ENCODE data around the gene ADAMTS17.
"Not testable (repeated sequence)": the region's sequence is repeated elsewhere in the genome, so short reads cannot be mapped to it uniquely, and the experiment has no call there.

ADAMTS17 gene

DNA sequence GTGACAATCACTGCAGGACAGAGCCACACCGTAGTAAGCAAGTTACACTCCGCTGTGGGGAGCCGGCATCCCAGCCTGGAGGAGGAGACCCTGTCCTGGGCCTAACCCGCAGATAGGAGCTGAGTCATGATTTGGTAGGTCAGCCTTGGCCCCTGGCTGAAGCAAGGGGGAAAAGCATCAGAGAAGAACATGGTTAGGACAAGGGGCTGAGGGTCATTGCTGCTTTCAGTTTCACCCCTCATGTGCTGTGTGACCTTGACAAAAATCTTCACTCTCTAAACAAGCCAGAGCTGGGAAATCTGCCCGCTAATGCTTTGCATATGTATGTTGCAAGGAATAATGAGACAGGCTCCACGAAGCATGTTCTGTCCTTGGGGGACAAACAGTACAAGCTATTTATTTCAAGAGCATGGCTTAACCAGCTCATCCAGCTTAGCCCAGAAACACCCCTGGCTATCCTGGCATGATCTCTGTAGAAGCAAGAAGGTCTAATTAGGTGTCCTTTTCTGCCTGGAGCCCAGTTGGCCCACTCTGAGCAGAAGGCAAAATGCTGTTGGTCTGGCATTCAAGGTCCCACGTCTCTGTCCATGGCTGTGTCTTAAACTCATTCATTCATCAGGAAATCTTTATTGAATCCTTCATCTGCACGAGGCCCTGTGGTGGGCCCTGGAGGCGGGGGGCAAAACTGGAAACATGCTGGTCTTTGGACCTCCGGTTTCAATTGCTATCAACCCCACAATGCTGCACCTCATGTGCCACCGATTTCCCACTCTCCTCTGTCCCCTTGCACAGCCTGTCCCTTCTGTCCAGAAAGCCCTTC, 387.2 kb downstream of the ADAMTS17 start:
- H3K36me3 ChIP-seq (ENCODE audit: control insufficient read depth, insufficient read depth, low read length) = no peaks in the 10 kb centered on the region
- no peaks in the 10 kb centered on the region for H3K27me3 ChIP-seq (ENCODE audit: control insufficient read depth, insufficient read depth, low read length)
- H3K9ac ChIP-seq (ENCODE audit: low read depth, low read length) = no peak overlapping the region
- H3K4me1 ChIP-seq (ENCODE audit: control insufficient read depth, insufficient read depth, low read length) = no peaks in the 10 kb centered on the region
- no peak overlapping the region for H3K4me3 ChIP-seq (ENCODE audit: low read depth, low read length)
- no peaks in the 10 kb centered on the region for H3K9me3 ChIP-seq (ENCODE audit: control insufficient read depth, insufficient read depth, low read length)

GRCh38 chr15:99953886-99954285, 387.9 kb downstream of the ADAMTS17 start:
- H3K9ac ChIP-seq (ENCODE audit: low read depth, low read length) = no peak overlapping the region
- H3K27me3 ChIP-seq (ENCODE audit: control insufficient read depth, insufficient read depth, low read length) = no peaks in the 10 kb centered on the region
- no peaks in the 10 kb centered on the region for H3K4me1 ChIP-seq (ENCODE audit: control insufficient read depth, insufficient read depth, low read length)
- H3K36me3 ChIP-seq (ENCODE audit: control insufficient read depth, insufficient read depth, low read length) = no peaks in the 10 kb centered on the region
- H3K9me3 ChIP-seq (ENCODE audit: control insufficient read depth, insufficient read depth, low read length) = no peaks in the 10 kb centered on the region
- no peak overlapping the region for H3K4me3 ChIP-seq (ENCODE audit: low read depth, low read length)

DNA sequence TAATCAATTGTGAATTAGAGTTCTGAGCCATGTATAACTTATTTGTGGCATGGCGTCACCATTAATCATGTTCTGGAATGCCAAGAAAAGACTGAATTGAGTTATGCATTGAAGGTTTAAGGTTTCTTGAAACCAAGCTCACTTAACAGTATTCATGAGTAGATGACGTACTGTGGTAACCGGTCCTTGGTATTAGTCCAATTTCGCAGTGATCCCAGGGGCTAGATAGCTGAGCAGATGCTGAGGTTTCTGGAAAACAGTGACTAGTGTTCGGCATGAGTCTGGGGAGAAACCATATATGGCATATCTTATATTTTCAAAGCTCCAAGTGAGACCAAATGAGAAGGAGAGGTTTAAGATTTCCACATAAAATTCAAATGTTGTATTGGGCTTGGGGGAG, 390.3 kb downstream of the ADAMTS17 start:
- Histone ChIP-seq H3K4me3 (ENCODE audit: low read depth, low read length) (no peak overlapping the region), H3K4me1 (ENCODE audit: control insufficient read depth, insufficient read depth, low read length) (no peaks in the 10 kb centered on the region), H3K36me3 (ENCODE audit: control insufficient read depth, insufficient read depth, low read length) (no peaks in the 10 kb centered on the region), H3K9ac (ENCODE audit: low read depth, low read length) (no peak overlapping the region), H3K27me3 (ENCODE audit: control insufficient read depth, insufficient read depth, low read length) (no peaks in the 10 kb centered on the region), H3K9me3 (ENCODE audit: control insufficient read depth, insufficient read depth, low read length) (no peaks in the 10 kb centered on the region)

GRCh38 chr15:99944131-99944530, 397.6 kb downstream of the ADAMTS17 start:
- Histone ChIP-seq H3K27me3 (ENCODE audit: control insufficient read depth, insufficient read depth, low read length) (no peaks in the 10 kb centered on the region), H3K4me3 (ENCODE audit: low read depth, low read length) (no peak overlapping the region), H3K9ac (ENCODE audit: low read depth, low read length) (no peak overlapping the region), H3K4me1 (ENCODE audit: control insufficient read depth, insufficient read depth, low read length) (no peaks in the 10 kb centered on the region), H3K36me3 (ENCODE audit: control insufficient read depth, insufficient read depth, low read length) (no peaks in the 10 kb centered on the region), H3K9me3 (ENCODE audit: control insufficient read depth, insufficient read depth, low read length) (no peaks in the 10 kb centered on the region)

DNA sequence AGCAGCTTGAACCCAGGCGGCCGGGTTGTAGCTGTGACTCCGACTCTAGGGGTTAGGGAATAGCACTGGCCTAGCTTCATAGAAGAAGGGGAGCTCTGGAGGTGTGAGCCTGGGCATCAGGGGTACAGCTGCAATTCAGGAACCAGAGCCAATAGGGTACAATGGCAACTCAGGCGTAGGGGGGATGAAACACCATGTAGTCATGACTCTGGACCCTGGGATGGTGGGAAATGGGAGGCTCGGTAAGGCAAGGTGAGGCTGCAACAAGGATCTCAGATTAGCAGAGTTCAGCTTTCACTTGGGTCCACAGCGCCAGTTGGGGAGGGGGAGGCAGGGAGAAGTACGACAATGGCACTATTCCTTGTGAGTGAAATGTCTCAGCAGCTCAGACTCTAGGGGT, 398.3 kb downstream of the ADAMTS17 start:
- H3K36me3 ChIP-seq (ENCODE audit: control insufficient read depth, insufficient read depth, low read length) = no peaks in the 10 kb centered on the region
- H3K4me3 ChIP-seq (ENCODE audit: low read depth, low read length) = no peak overlapping the region
- H3K9ac ChIP-seq (ENCODE audit: low read depth, low read length) = no peak overlapping the region
- no peaks in the 10 kb centered on the region for H3K27me3 ChIP-seq (ENCODE audit: control insufficient read depth, insufficient read depth, low read length)
- no peaks in the 10 kb centered on the region for H3K9me3 ChIP-seq (ENCODE audit: control insufficient read depth, insufficient read depth, low read length)
- no peaks in the 10 kb centered on the region for H3K4me1 ChIP-seq (ENCODE audit: control insufficient read depth, insufficient read depth, low read length)

DNA sequence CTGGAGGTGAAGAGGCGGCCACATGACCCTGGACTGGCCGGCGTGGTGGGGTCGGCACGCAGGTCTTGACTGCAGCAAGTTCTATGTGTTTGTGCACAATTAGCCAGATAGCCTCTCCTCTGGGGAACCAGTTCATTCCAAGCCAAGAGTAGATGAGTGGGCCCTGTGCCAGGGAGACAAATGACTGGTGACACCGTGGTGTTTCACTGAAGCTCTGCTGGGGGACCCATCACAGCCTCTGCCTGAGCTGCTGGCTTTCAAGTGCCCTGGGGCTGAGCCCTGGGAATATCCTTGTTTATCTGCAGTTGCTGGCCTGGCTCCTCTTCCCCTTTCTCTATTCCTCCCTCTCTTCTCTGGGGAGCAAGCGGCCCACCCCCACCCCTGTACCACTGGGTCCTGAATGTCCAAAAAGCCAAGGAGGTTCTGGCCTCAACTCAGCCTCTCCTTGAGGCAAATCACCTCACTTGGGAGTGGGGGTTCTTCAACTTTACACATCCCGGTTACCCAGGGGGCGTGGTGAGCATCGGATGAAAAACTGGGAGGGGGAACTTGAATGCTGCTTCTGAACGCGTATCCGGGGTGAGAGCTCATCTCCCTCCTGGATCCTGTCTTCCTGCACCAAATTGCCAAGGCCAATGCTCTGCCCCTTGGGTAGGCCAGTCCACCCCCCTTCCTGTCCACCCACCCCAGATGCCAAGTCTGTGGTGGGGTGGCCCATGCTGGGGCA, 408.9 kb downstream of the ADAMTS17 start:
- Histone ChIP-seq H3K9ac (ENCODE audit: low read depth, low read length) (no peak overlapping the region), H3K27me3 (ENCODE audit: control insufficient read depth, insufficient read depth, low read length) (peaks cover 18% of the 10 kb centered on the region), H3K36me3 (ENCODE audit: control insufficient read depth, insufficient read depth, low read length) (no peaks in the 10 kb centered on the region), H3K9me3 (ENCODE audit: control insufficient read depth, insufficient read depth, low read length) (no peaks in the 10 kb centered on the region), H3K4me3 (ENCODE audit: low read depth, low read length) (no peak overlapping the region), H3K4me1 (ENCODE audit: control insufficient read depth, insufficient read depth, low read length) (peaks cover 5% of the 10 kb centered on the region)

DNA sequence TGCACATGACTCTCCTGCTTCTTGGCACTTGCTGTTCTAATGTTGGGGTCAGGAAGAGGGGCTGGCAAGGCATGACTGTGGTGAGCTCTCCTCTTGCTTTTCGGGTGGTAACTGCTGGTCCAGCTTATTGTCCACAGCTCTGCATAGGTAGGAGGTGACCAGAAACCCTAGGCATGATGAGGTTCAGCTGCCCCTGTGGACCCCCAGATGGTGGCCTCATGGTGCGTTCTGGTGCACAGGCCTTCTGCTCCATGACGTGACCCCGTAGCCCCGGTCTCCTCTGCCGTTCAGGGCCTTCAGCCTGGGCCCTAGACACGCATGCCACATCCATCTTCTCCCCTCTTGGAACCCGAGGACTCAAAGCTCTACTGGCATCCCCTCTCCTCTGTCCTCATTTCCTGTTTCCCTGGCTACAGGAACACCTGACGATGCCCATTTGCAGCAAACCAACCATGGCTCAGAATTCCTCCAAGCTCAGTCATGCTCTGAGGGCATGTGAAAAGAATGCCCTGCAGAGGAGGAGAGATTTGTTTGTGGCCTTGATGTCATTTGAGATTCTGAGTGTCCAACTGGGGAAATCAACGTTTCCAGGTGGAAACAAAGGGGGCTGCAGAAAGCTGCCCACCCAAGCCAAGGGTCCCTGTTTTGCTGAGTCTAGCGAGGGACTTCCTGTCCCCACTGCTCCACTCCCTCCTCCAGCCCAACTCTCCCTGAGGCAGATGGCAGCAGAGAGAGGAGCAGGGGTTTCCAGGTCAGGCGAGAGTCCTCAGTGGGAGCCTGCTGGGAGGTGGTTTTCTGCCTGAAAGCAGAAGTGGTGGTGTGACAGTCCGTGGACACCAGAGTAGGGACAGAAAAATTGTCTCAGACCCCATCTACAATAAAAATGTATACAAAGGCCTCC, 409.8 kb downstream of the ADAMTS17 start:
- Histone ChIP-seq H3K4me3 (ENCODE audit: low read depth, low read length) (no peak overlapping the region), H3K9ac (ENCODE audit: low read depth, low read length) (no peak overlapping the region), H3K4me1 (ENCODE audit: control insufficient read depth, insufficient read depth, low read length) (peaks cover 5% of the 10 kb centered on the region), H3K36me3 (ENCODE audit: control insufficient read depth, insufficient read depth, low read length) (no peaks in the 10 kb centered on the region), H3K9me3 (ENCODE audit: control insufficient read depth, insufficient read depth, low read length) (no peaks in the 10 kb centered on the region), H3K27me3 (ENCODE audit: control insufficient read depth, insufficient read depth, low read length) (peaks cover 18% of the 10 kb centered on the region)

GRCh38 chr15:99930696-99931095, 411.1 kb downstream of the ADAMTS17 start:
- no peak overlapping the region for H3K4me3 ChIP-seq (ENCODE audit: low read depth, low read length)

DNA sequence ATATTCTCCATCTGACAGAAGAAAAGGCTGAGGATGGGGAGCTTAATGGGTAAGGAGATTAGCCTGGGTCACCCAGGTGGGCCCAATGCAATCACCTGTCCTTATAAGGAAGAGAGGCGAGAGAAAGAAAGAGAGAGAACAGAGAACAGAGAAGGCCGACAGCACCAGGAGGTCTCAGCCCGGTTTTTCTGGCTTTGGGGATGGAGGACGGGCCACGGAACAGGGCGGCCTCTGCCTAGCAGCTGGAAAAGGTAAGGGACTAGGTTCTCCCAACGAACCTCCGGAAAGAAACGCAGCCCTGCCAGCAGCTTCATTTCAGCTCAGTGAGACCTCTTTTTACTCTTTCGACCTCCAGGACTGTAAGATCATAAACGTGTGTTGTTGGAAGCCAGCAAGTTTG, 412.5 kb downstream of the ADAMTS17 start:
- H3K27me3 ChIP-seq (ENCODE audit: control insufficient read depth, insufficient read depth, low read length) = peaks cover 32% of the 10 kb centered on the region
- H3K9ac ChIP-seq (ENCODE audit: low read depth, low read length) = no peak overlapping the region
- H3K36me3 ChIP-seq (ENCODE audit: control insufficient read depth, insufficient read depth, low read length) = no peaks in the 10 kb centered on the region
- H3K4me3 ChIP-seq (ENCODE audit: low read depth, low read length) = peak overlapping the region; percentile 89
- H3K4me1 ChIP-seq (ENCODE audit: control insufficient read depth, insufficient read depth, low read length) = peaks cover 5% of the 10 kb centered on the region
- no peaks in the 10 kb centered on the region for H3K9me3 ChIP-seq (ENCODE audit: control insufficient read depth, insufficient read depth, low read length)

More at GRCh38 chr15:99930696-99931095, 411.1 kb downstream of the ADAMTS17 start:
- peaks cover 21% of the 10 kb centered on the region for H3K27me3 ChIP-seq (ENCODE audit: control insufficient read depth, insufficient read depth, low read length)
- H3K9ac ChIP-seq (ENCODE audit: low read depth, low read length) = no peak overlapping the region
- no peaks in the 10 kb centered on the region for H3K9me3 ChIP-seq (ENCODE audit: control insufficient read depth, insufficient read depth, low read length)
- H3K36me3 ChIP-seq (ENCODE audit: control insufficient read depth, insufficient read depth, low read length) = no peaks in the 10 kb centered on the region
- H3K4me1 ChIP-seq (ENCODE audit: control insufficient read depth, insufficient read depth, low read length) = peaks cover 5% of the 10 kb centered on the region

- H3K9ac ChIP-seq (ENCODE audit: low read depth, low read length) = peak overlapping the region; percentile 90
- H3K4me3 ChIP-seq (ENCODE audit: low read depth, low read length) = peak overlapping the region; percentile 89
- H3K9me3 ChIP-seq (ENCODE audit: control insufficient read depth, insufficient read depth, low read length) = no peaks in the 10 kb centered on the region
- H3K4me1 ChIP-seq (ENCODE audit: control insufficient read depth, insufficient read depth, low read length) = peaks cover 5% of the 10 kb centered on the region
- H3K36me3 ChIP-seq (ENCODE audit: control insufficient read depth, insufficient read depth, low read length) = no peaks in the 10 kb centered on the region
- H3K27me3 ChIP-seq (ENCODE audit: control insufficient read depth, insufficient read depth, low read length) = peaks cover 34% of the 10 kb centered on the region
Observed at GRCh38 chr15:99928429-99928981, 413.3 kb downstream of the ADAMTS17 start.

- not testable (repeated sequence) for H3K9ac ChIP-seq (ENCODE audit: low read depth, low read length); H3K4me3 ChIP-seq (ENCODE audit: low read depth, low read length); H3K4me1 ChIP-seq (ENCODE audit: control insufficient read depth, insufficient read depth, low read length); H3K36me3 ChIP-seq (ENCODE audit: control insufficient read depth, insufficient read depth, low read length); H3K9me3 ChIP-seq (ENCODE audit: control insufficient read depth, insufficient read depth, low read length)
- peaks cover 34% of the 10 kb centered on the region for H3K27me3 ChIP-seq (ENCODE audit: control insufficient read depth, insufficient read depth, low read length)
Observed at GRCh38 chr15:99926532-99926931, 415.2 kb downstream of the ADAMTS17 start.
